Panc1 (cell line): ENCODE results near the gene DHRS12.

Experiments
- POLR2AphosphoS5 ChIP-seq: IDR thresholded peaks from 2 replicates; pipeline ENCODE4 v1.6.1; 2012; ENCODE audit warnings: mild to moderate bottlenecking, low read depth, low read length, moderate library complexity
- SIN3A ChIP-seq: IDR thresholded peaks from 2 replicates; pipeline ENCODE4 v1.6.1; 2012; ENCODE audit warnings: low read depth, mild to moderate bottlenecking, low read length, moderate library complexity, borderline replicate concordance; ENCODE audit not compliant: insufficient read depth
- TF ChIP-seq, protein P1 (sequence below): fragments of 450-650 bp; IDR thresholded peaks from 2 replicates; pipeline ENCODE4 v1.5.1; 2017; ENCODE audit warnings: mild to moderate bottlenecking
- TF ChIP-seq, protein P2 (sequence below), 2 experiments: IDR thresholded peaks; 2 replicates each; pipeline ENCODE4 v1.6.1; 2011 to 2012; ENCODE audit warnings: low read depth in 2 of 2, control low read depth in 1 of 2, low read length in 1 of 2, mild to moderate bottlenecking in 1 of 2, moderate library complexity in 1 of 2; ENCODE audit not compliant: insufficient read depth in 1 of 2

DNA sequence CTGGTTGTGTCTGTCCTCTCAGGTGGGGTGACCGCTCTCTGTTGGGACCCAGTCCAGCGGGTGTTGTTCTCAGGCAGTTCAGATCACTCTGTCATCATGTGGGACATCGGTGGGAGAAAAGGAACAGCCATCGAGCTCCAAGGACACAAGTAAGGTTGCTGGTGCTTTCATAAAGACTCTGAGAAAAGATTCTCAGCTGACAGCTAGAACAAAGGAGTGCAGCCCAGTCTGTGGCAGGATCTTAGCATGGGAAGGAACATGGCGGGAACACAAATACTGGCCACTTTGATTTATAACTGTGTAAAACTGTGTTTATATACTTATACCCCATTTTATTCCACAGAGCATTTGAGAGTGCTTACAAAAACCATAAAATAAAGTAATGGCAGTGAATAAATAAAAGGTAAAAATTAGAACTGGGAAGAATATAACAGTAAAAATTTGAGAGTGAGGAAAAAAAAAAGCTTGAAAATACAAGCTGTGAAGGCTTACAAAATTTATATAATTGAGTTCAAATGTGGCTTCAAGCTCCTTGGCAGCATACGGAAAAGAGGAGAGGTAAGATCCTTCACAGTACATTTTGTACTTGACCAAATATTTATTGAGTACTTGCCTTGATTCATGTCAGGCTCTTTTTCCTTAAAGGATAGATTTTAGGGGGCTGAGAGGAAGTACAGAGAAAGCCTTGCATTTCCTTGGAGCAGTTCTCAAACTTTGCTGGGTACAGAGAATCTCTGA, 64.8 kb downstream of the DHRS12 start:
- TF ChIP-seq, protein P1, sequence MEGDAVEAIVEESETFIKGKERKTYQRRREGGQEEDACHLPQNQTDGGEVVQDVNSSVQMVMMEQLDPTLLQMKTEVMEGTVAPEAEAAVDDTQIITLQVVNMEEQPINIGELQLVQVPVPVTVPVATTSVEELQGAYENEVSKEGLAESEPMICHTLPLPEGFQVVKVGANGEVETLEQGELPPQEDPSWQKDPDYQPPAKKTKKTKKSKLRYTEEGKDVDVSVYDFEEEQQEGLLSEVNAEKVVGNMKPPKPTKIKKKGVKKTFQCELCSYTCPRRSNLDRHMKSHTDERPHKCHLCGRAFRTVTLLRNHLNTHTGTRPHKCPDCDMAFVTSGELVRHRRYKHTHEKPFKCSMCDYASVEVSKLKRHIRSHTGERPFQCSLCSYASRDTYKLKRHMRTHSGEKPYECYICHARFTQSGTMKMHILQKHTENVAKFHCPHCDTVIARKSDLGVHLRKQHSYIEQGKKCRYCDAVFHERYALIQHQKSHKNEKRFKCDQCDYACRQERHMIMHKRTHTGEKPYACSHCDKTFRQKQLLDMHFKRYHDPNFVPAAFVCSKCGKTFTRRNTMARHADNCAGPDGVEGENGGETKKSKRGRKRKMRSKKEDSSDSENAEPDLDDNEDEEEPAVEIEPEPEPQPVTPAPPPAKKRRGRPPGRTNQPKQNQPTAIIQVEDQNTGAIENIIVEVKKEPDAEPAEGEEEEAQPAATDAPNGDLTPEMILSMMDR = no peak
- no peak for TF ChIP-seq POLR2AphosphoS5
- no peak for TF ChIP-seq SIN3A
- TF ChIP-seq, protein P2, sequence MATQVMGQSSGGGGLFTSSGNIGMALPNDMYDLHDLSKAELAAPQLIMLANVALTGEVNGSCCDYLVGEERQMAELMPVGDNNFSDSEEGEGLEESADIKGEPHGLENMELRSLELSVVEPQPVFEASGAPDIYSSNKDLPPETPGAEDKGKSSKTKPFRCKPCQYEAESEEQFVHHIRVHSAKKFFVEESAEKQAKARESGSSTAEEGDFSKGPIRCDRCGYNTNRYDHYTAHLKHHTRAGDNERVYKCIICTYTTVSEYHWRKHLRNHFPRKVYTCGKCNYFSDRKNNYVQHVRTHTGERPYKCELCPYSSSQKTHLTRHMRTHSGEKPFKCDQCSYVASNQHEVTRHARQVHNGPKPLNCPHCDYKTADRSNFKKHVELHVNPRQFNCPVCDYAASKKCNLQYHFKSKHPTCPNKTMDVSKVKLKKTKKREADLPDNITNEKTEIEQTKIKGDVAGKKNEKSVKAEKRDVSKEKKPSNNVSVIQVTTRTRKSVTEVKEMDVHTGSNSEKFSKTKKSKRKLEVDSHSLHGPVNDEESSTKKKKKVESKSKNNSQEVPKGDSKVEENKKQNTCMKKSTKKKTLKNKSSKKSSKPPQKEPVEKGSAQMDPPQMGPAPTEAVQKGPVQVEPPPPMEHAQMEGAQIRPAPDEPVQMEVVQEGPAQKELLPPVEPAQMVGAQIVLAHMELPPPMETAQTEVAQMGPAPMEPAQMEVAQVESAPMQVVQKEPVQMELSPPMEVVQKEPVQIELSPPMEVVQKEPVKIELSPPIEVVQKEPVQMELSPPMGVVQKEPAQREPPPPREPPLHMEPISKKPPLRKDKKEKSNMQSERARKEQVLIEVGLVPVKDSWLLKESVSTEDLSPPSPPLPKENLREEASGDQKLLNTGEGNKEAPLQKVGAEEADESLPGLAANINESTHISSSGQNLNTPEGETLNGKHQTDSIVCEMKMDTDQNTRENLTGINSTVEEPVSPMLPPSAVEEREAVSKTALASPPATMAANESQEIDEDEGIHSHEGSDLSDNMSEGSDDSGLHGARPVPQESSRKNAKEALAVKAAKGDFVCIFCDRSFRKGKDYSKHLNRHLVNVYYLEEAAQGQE (IDR thresholded peaks at IDR 0.05; ENCODE audit: insufficient read depth in 1 of 2, low read depth in 2 of 2, low read length in 1 of 2) = no peak
